SK-N-SH (cell line): Measurements from ENCODE around the gene SARS2.

ENCODE experiments used
- EP300 ChIP-seq, 2 experiments: IDR thresholded peaks; 2 replicates each; pipeline versions ENCODE4 v1.4.0 to v1.6.1; 2012; ENCODE audit warnings: borderline replicate concordance in 1 of 2, low read depth in 1 of 2, low read length in 1 of 2
- MEF2A ChIP-seq: IDR thresholded peaks from 2 replicates; pipeline ENCODE4 v1.4.0; 2012; ENCODE audit warnings: low read depth, borderline replicate concordance
- MXI1 ChIP-seq: IDR thresholded peaks from 2 replicates; pipeline ENCODE4 v1.6.1; 2012; ENCODE audit warnings: mild to moderate bottlenecking, low read depth, low read length, improper control_type of control experiment
- NRF1 ChIP-seq: IDR thresholded peaks from 2 replicates; pipeline ENCODE4 v1.6.1; 2012; ENCODE audit warnings: low read depth, mild to moderate bottlenecking, low read length
- TAF1 ChIP-seq: IDR thresholded peaks from 2 replicates; pipeline ENCODE4 v1.6.1; 2012; ENCODE audit warnings: low read depth, mild to moderate bottlenecking, low read length, moderate library complexity, borderline replicate concordance
- TF ChIP-seq, protein P1 (sequence below): fragments of 200-600 bp; sonication (generic); IDR thresholded peaks from 2 replicates; pipeline ENCODE4 v1.6.1; 2017; ENCODE audit warnings: antibody characterized with exemption, mild to moderate bottlenecking, moderate library complexity

DNA sequence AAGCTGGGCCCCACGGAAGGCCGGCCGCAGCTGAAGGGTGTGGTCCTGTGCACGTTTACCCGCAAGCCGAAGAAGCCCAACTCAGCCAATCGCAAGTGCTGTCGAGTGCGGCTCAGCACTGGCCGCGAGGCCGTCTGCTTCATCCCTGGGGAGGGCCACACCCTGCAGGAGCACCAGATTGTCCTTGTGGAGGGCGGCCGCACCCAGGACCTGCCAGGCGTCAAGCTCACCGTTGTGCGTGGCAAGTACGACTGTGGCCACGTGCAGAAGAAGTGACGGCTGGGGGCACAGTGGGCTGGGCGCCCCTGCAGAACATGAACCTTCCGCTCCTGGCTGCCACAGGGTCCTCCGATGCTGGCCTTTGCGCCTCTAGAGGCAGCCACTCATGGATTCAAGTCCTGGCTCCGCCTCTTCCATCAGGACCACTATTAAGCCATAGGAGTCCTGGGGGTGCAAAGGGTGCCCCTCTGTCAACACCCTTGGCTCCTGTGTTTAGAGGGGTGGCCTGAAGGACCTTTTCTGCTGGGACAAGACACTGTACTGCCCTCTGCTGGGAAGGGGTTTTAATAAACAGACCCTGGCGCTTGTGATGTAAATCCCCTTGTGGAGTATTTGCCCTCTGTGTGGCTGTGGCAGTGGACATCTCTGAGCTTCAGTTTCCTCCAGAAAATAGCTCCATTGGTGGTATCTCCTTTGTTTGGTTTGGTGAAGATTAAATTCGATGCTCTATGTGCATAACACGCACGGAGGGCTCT, 2.0 kb upstream of the SARS2 start:
- TF ChIP-seq MEF2A (no peak), MXI1 (no peak), EP300 (IDR thresholded peaks at IDR 0.05; ENCODE audit: borderline replicate concordance in 1 of 2, low read depth in 1 of 2, low read length in 1 of 2) (no peak), TAF1 (no peak), NRF1 (no peak)
- TF ChIP-seq, protein P1, sequence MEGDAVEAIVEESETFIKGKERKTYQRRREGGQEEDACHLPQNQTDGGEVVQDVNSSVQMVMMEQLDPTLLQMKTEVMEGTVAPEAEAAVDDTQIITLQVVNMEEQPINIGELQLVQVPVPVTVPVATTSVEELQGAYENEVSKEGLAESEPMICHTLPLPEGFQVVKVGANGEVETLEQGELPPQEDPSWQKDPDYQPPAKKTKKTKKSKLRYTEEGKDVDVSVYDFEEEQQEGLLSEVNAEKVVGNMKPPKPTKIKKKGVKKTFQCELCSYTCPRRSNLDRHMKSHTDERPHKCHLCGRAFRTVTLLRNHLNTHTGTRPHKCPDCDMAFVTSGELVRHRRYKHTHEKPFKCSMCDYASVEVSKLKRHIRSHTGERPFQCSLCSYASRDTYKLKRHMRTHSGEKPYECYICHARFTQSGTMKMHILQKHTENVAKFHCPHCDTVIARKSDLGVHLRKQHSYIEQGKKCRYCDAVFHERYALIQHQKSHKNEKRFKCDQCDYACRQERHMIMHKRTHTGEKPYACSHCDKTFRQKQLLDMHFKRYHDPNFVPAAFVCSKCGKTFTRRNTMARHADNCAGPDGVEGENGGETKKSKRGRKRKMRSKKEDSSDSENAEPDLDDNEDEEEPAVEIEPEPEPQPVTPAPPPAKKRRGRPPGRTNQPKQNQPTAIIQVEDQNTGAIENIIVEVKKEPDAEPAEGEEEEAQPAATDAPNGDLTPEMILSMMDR = peak; percentile 52
